GM18870 (cell line): ENCODE results near the gene PGM2.

Source experiments
- ATAC-seq: cut with Tn5 transposase; IDR thresholded peaks from one replicate; pipeline ENCODE4 v1.9.1; 2021; ENCODE audit warnings: moderate library complexity; ENCODE audit not compliant: unreplicated experiment

PGM2 gene

DNA sequence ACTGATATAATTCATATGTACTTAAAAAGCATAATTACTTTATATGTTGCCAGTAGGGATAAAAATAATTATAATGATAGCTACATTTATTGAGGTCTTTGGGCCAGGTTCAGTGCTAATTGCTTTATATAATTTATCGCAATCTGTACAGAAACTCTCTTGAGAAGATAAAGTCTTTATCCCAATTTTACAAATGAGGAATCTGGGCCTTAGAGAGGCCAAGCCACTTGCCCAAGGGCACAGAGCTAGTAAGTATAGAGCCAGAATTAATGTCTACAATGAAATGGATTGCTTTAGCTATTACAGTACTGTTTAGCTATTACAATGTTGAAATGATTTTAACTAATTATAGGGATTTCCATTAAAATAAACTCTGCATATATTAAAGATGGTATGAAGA lies 33.8 kb downstream of the PGM2 start:
- no peak for ATAC-seq

DNA sequence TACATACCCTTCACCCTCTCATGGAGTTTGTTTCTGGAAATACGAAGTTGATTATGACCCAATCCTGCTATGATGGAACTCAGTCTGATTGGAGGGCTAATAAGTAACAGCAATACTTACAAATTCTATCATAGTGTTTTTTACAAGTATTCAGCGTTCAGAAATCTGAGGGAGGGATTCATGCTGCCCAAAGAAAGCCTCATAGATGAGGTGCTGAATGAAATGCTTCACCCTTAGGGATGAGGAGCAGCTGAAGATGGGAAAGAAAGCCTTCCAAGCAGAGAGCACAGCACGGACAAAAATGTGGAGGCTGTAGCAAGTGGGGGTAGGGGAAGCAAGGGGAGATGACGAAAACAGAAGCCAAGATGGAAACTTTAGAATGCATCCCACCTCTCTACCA lies 36.5 kb downstream of the PGM2 start:
- no peak for ATAC-seq

- no peak for ATAC-seq
Observed at GRCh38 chr4:37864786-37865185, 38.3 kb downstream of the PGM2 start.

DNA sequence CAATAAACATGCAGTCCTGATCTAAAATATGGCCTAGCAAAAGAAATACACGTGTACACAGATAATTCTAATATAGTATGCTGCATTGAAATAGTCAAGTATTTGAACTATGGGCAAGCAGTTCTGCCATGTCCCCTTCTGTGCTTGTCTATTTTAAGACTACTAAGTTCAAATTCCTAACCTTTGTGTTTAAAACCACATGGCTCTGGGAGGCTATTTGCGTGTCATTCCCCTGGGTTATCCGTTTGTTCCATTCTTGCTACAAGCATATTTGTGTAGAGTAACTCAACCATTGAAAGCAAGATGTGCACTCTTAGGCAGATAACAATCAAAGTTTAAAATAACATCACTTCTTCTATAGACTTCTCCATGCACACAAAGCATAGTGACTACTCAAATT lies 39.0 kb downstream of the PGM2 start:
- ATAC-seq = no peak

- ATAC-seq = no peak
Observed at GRCh38 chr4:37867102-37867501, 40.6 kb downstream of the PGM2 start.

DNA sequence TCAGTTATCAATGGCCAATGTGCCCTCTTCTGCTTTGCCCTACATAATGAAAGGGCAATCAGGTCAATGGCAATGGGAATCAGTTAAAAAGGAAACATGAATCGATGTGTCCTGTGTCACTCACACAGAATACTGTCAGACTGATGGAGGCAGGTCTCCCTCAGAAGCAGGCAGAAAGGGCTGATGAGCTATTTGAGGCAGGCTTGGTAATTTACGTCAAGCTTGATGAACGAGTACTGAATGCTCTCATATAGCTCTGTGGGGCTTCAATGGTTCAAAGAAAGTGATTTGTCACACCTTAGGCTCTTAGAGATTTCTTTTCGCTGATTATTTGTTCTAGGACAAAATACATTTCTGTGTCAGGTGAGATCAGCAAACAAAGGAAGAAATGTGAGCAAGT lies 41.8 kb downstream of the PGM2 start:
- no peak for ATAC-seq

GRCh38 chr4:37872310-37872988 lies 46.0 kb downstream of the PGM2 start:
- peak; percentile 65 for ATAC-seq

DNA sequence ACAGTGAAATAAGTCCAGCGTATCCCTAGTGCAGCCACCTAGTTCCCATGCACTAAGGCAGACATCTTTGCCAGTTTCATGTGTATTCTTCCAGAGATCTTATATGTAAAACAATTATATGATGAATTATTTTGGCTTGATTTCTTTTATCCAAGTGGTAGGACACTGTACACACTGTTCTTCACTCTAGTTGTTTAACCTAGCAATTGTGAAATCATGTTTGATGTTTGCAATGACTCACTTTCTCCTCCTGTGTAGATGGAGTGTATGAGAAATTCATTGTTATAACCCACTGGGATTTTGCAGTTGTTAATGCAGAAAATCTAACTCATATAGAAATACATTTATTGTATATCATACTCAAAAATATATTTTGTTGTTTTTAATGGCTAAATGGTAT lies 46.9 kb downstream of the PGM2 start:
- ATAC-seq = no peak

- ATAC-seq = no peak
Observed at GRCh38 chr4:37876156-37876555, 49.7 kb downstream of the PGM2 start.

DNA sequence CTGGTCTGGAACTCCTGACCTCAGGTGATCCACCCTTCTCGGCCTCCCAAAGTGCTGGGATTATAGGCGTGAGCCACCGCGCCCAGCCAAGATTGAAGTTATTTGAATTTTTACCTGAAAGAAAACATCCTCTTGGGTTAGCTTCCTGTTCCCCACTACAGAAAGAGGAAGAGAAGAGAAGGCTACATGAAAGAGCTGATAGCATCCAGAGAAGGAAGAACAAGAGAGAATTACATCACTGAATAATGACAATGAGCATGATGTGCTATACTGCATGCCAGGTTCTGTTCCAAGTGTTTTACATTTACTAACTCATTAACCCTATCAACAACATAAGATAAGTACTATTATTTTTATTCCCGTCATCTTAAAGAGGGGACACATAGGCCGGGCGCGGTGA lies 52.9 kb downstream of the PGM2 start:
- no peak for ATAC-seq

GRCh38 chr4:37881811-37882210 lies 55.3 kb downstream of the PGM2 start:
- ATAC-seq = no peak

GRCh38 chr4:37882665-37883296 lies 56.3 kb downstream of the PGM2 start:
- no peak for ATAC-seq

GRCh38 chr4:37884855-37885487 lies 58.5 kb downstream of the PGM2 start:
- ATAC-seq = no peak

DNA sequence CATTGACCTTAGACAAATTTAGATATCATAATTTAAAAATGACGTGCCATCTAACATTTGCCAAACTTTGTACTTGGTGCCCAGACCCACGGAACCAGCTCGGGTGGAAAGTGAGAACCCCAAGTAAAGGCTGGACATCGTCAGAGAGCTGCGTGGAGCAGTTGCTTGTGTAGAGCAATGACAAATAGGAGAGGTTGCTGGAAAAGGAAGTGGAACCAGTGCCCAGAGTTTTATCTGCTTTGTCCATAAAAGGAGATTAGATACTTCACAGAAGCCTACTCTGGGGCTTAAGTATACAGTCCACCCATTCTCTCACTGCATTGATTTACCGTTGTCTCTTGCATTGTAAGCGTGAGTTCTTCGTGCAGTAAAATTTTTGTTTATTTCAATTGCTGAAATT lies 59.0 kb downstream of the PGM2 start:
- ATAC-seq = no peak

GRCh38 chr4:37889849-37890800 lies 63.6 kb downstream of the PGM2 start:
- ATAC-seq = no peak

- ATAC-seq = no peak
Observed at GRCh38 chr4:37890801-37891259, 64.3 kb downstream of the PGM2 start, which contains the start of gene TBC1D1. TBC1D1 (plus strand) TSS chr4:37891084; CDS start chr4:37902096, 11,012 bp downstream.

- peak; percentile 59 for ATAC-seq
Observed at GRCh38 chr4:37891260-37892159, 65.0 kb downstream of the PGM2 start.

DNA sequence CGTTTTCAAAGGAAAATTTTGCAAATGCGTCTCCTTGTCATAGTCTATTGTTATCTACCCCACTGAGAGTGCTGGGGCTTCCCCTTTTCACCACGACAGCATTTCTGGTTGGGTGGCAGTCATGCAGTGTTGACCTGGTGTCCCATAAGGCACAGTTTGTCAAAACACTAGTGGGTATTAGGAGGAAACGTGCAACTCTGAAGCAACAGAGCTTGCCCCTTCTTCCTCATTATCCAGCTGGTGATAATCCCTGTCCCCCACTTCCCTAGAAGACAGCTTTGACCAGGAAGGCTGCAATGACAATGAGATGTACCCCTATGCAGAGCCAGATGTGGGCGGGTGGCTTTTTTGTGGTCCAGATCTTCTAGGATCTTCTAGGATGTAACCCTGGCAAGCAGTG lies 66.2 kb downstream of the PGM2 start:
- peak; percentile 57 for ATAC-seq

DNA sequence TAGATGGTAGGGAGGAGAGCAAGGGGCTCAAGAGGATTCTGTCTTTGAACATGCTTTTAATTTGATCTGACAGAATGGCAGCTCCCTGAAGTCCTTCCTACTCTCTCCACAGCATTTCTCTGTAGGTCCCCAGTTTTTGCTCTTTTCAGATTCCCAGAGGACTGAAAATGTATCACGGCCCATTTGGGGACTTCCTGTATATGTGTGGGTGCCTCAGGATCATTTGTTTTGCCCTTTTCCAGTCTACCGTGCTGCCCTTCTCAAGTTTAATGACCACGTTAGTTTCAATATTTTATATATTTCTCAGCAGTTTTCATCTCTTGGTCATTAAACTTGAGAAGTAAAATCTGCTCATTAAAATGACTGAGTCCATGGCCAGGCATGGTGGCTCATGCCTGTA lies 66.7 kb downstream of the PGM2 start:
- no peak for ATAC-seq

GRCh38 chr4:37895271-37895670 lies 68.8 kb downstream of the PGM2 start:
- no peak for ATAC-seq
